ENCODE data around the gene ATP6V1F.

Gene ATP6V1F

GRCh38 chr7:128862571-128863432 lies at the start of gene ATP6V1F:
ATP6V1F (plus strand) TSS chr7:128862856; CDS start chr7:128862905, 49 bp downstream.
- no peak for TF ChIP-seq CTCF (IDR thresholded peaks at IDR 0.05; ENCODE audit: extremely low read depth, insufficient read depth, missing control alignments)
- in situ Hi-C loops (cut with MboI; ENCODE audit: low pct_unique_long_range_greater_than_20kb, low sequenced_read_pairs, unreplicated experiment) = no loop called here
- peak; percentile 98 for DNase-seq (ENCODE audit: low spot score)

- in situ Hi-C loops (cut with MboI; ENCODE audit: low pct_unique_long_range_greater_than_20kb, low sequenced_read_pairs, unreplicated experiment) = no loop called here
- no peak for DNase-seq (ENCODE audit: low spot score)
- TF ChIP-seq CTCF (IDR thresholded peaks at IDR 0.05; ENCODE audit: extremely low read depth, insufficient read depth, missing control alignments) = no peak
Observed at GRCh38 chr7:128814499-128814898, 48.2 kb upstream of the ATP6V1F start.

- in situ Hi-C loops (cut with MboI; ENCODE audit: low pct_unique_long_range_greater_than_20kb, low sequenced_read_pairs, unreplicated experiment) = no loop called here
- DNase-seq (ENCODE audit: low spot score) = no peak
- no peak for TF ChIP-seq CTCF (IDR thresholded peaks at IDR 0.05; ENCODE audit: extremely low read depth, insufficient read depth, missing control alignments)
Observed at GRCh38 chr7:128815289-128815942, 47.2 kb upstream of the ATP6V1F start.

- in situ Hi-C loops (cut with MboI; ENCODE audit: low pct_unique_long_range_greater_than_20kb, low sequenced_read_pairs, unreplicated experiment) = no loop called here
- TF ChIP-seq CTCF (IDR thresholded peaks at IDR 0.05; ENCODE audit: extremely low read depth, insufficient read depth, missing control alignments) = no peak
- no peak for DNase-seq (ENCODE audit: low spot score)
Observed at GRCh38 chr7:128818694-128819093, 44.0 kb upstream of the ATP6V1F start.

- no peak for DNase-seq (ENCODE audit: low spot score)
- no peak for TF ChIP-seq CTCF (IDR thresholded peaks at IDR 0.05; ENCODE audit: extremely low read depth, insufficient read depth, missing control alignments)
- in situ Hi-C loops (cut with MboI; ENCODE audit: low pct_unique_long_range_greater_than_20kb, low sequenced_read_pairs, unreplicated experiment) = no loop called here
Observed at GRCh38 chr7:128821724-128822123, 40.9 kb upstream of the ATP6V1F start.

- no peak for DNase-seq (ENCODE audit: low spot score)
- TF ChIP-seq CTCF (IDR thresholded peaks at IDR 0.05; ENCODE audit: extremely low read depth, insufficient read depth, missing control alignments) = no peak
- in situ Hi-C loops (cut with MboI; ENCODE audit: low pct_unique_long_range_greater_than_20kb, low sequenced_read_pairs, unreplicated experiment) = no loop called here
Observed at GRCh38 chr7:128826512-128826911, 36.1 kb upstream of the ATP6V1F start.
